Endodermal cell (in vitro differentiated cells): Measurements from ENCODE around the gene SAG. TPM values are rescaled to one million over a fixed set of nuclear protein-coding genes. Genes with fewer than 3 reads are reported as not detected.

Source experiments
- DNase-seq: peaks from one replicate; pipeline ENCODE4 v3.0.0-alpha.2; 2017
- H3K27ac ChIP-seq: 2 replicates; pipeline ENCODE4 v1.5.1; 2013; ENCODE audit warnings: mild to moderate bottlenecking, low read depth, low read length, moderate library complexity
- H3K27me3 ChIP-seq: 2 replicates; pipeline ENCODE4 v1.6.1; 2013; ENCODE audit warnings: mild to moderate bottlenecking, low read length, moderate library complexity; ENCODE audit not compliant: insufficient read depth, control insufficient read depth, poor library complexity, severe bottlenecking
- H3K36me3 ChIP-seq: 2 replicates; pipeline ENCODE4 v1.7.0; 2013; ENCODE audit warnings: mild to moderate bottlenecking, low read length, moderate library complexity; ENCODE audit not compliant: control insufficient read depth, insufficient read depth
- H3K4me1 ChIP-seq: one replicate; pipeline ENCODE4 v1.7.0; 2013; ENCODE audit warnings: low read length; ENCODE audit not compliant: control insufficient read depth, insufficient read depth
- H3K4me3 ChIP-seq: 2 replicates; pipeline ENCODE4 v1.5.1; 2013; ENCODE audit warnings: mild to moderate bottlenecking, low read length, moderate library complexity
- H3K9ac ChIP-seq: 2 replicates; pipeline ENCODE4 v1.6.1; 2013; ENCODE audit warnings: mild to moderate bottlenecking, low read length, moderate library complexity; ENCODE audit not compliant: poor library complexity, severe bottlenecking; ENCODE audit errors: extremely low read depth
- H3K9me3 ChIP-seq: 2 replicates; pipeline ENCODE4 v1.6.1; 2013; ENCODE audit warnings: mild to moderate bottlenecking, low read length, moderate library complexity; ENCODE audit not compliant: control insufficient read depth
- H3K27ac Mint-ChIP-seq: 2 replicates; pipeline ENCODE4 v1.8.0; 2020; ENCODE audit warnings: mixed read lengths
- H3K27me3 Mint-ChIP-seq: 2 replicates; pipeline ENCODE4 v1.8.0; 2021; ENCODE audit warnings: mild to moderate bottlenecking, mixed read lengths; ENCODE audit not compliant: insufficient read depth
- H3K36me3 Mint-ChIP-seq: 2 replicates; pipeline ENCODE4 v1.8.0; 2020; ENCODE audit warnings: low read depth, mixed read lengths
- H3K4me1 Mint-ChIP-seq: 2 replicates; pipeline ENCODE4 v1.8.0; 2020; ENCODE audit warnings: mixed read lengths
- H3K4me3 Mint-ChIP-seq: 2 replicates; pipeline ENCODE4 v1.8.0; 2020; ENCODE audit warnings: mild to moderate bottlenecking, moderate library complexity, mixed read lengths
- H3K9me3 Mint-ChIP-seq: 2 replicates; pipeline ENCODE4 v1.8.0; 2020; ENCODE audit warnings: mild to moderate bottlenecking, mixed read lengths
- CTCF ChIP-seq: fragments of 200-600 bp; sonication (generic); conservative IDR thresholded peaks from 2 replicates; pipeline ENCODE4 v1.5.0; 2021; ENCODE audit warnings: antibody characterized with exemption, mild to moderate bottlenecking
- WGBS, 2 experiments: methylation state at CpG; one replicate each; pipeline versions ENCODE4 v1.1.5 to v1.1.7; 2013; ENCODE audit warnings: missing lambda C conversion rate in 2 of 2, mixed read lengths in 1 of 2; ENCODE audit not compliant: insufficient coverage in 1 of 2, insufficient read length in 1 of 2; 5-methylcytosine and 5-hydroxymethylcytosine counted together
- total RNA-seq, 2 donors: library from RNA; stranded (reverse); fragmentation: NEBNext Ultra II Directional in 1 of 2; extraction: Animal tissue kit (Norgen Biotek cat#: 25700) in 1 of 2; gene quantifications; 2 replicates in 1 of 2; 3 replicates in 1 of 2; pipeline ENCODE4 v1.2.1, GENCODE V29; 2021

SAG gene
- total RNA-seq, 2 donors from 2014 or later, result not detected

DNA sequence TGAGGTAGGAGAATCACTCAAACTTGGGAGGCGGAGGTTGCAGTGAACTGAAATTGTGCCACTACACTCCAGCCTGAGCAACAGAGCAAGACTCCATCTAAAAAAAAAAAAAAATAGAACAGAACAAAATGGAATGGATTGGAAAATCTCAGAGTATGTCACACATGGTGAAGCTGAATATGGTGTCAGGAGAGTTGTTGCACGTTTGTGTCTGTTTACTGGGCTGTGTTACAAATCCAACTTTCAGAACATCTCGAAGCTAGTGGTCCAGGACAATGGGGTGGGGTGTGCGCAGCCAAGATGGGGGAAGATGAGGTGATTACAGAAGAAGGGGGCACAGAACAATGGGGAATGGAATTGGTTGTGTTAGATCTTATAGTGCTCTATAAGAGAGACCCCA, 17.6 kb downstream of the SAG start:
- Histone ChIP-seq H3K9ac (no peak overlapping the region), H3K4me1 (peaks cover 10% of the 10 kb centered on the region), H3K4me3 (no peak overlapping the region), H3K9me3 (no peaks in the 10 kb centered on the region), H3K27me3 (no peaks in the 10 kb centered on the region), H3K36me3 (no peaks in the 10 kb centered on the region), H3K27ac (no peak overlapping the region)
- Mint-ChIP-seq H3K9me3 (no peaks in the 10 kb centered on the region), H3K27ac (no peak overlapping the region), H3K27me3 (peaks cover 10% of the 10 kb centered on the region), H3K36me3 (no peaks in the 10 kb centered on the region), H3K4me3 (no peak overlapping the region), H3K4me1 (peaks cover 15% of the 10 kb centered on the region)
- DNase-seq, result no peak
- 56 to 84% methylated on average over 1 to 4 of the region's 4 CpGs for WGBS, 2 experiments
- TF ChIP-seq CTCF, result no peak

DNA sequence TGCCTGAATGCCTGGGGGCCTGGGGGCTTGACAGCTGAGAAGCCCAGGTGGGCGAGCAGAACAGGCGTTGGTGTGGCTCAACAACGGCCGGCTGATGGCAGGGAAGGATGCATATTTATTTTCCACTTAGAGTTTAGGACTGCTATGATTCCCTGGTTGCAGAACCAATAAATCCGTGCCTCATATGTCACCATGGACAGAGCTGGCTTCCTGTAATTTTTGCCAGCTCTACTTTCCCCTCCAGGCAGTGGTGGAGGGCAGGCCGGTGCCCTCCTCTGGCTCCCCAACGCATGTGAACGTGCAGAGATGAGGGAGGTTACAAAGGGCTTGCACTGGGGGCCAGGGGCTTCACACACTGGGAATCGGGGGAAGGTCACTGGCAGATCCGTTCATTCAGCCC, 18.2 kb downstream of the SAG start:
- Mint-ChIP-seq H3K4me3 (no peak overlapping the region), H3K36me3 (no peaks in the 10 kb centered on the region), H3K27me3 (peaks cover 7% of the 10 kb centered on the region), H3K4me1 (peaks cover 15% of the 10 kb centered on the region), H3K9me3 (no peaks in the 10 kb centered on the region), H3K27ac (no peak overlapping the region)
- TF ChIP-seq CTCF, result no peak
- no peaks in the 10 kb centered on the region for H3K9me3 ChIP-seq
- H3K4me3 ChIP-seq, result no peak overlapping the region
- no peak overlapping the region for H3K27ac ChIP-seq
- H3K9ac ChIP-seq, result no peak overlapping the region
- DNase-seq, result no peak
- H3K27me3 ChIP-seq, result peaks cover 2% of the 10 kb centered on the region
- no peaks in the 10 kb centered on the region for H3K36me3 ChIP-seq
- WGBS, 2 experiments, result 84 to 89% methylated on average over 1 to 10 of the region's 10 CpGs
- peaks cover 10% of the 10 kb centered on the region for H3K4me1 ChIP-seq

DNA sequence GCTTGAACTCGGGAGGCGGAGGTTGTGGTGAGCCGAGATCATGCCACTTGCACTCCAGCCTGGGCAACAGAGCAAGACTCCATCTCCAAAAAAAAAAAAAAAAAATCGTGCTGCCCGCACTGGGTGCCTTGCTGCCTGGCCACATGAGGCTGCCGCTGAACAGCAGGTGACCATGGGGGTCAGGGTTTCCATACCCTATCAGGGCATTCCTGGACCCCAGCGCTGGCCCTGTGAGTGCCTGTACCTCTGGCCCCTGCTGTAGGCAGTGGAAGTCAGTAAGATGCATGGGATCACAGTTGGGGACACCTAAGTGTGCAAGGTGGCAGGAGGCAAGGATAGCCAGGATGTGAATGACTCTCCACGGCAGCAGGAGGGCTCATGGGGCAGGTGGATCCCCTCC, 18.9 kb downstream of the SAG start:
- TF ChIP-seq CTCF, result no peak
- Mint-ChIP-seq H3K9me3 (no peaks in the 10 kb centered on the region), H3K36me3 (no peaks in the 10 kb centered on the region), H3K4me3 (no peak overlapping the region), H3K4me1 (peaks cover 15% of the 10 kb centered on the region), H3K27ac (no peak overlapping the region), H3K27me3 (peaks cover 12% of the 10 kb centered on the region)
- H3K36me3 ChIP-seq, result no peaks in the 10 kb centered on the region
- H3K4me1 ChIP-seq, result peaks cover 10% of the 10 kb centered on the region
- no peak overlapping the region for H3K9ac ChIP-seq
- no peak overlapping the region for H3K27ac ChIP-seq
- no peak for DNase-seq
- no peak overlapping the region for H3K4me3 ChIP-seq
- peaks cover 4% of the 10 kb centered on the region for H3K27me3 ChIP-seq
- H3K9me3 ChIP-seq, result no peaks in the 10 kb centered on the region
- WGBS, 2 experiments, result 96 to 100% methylated on average over 2 to 8 of the region's 8 CpGs
